ENCODE results near the gene SDR42E2. TPM values are rescaled to one million over a fixed set of nuclear protein-coding genes. Genes with fewer than 3 reads are reported as not detected.

Gene SDR42E2
- total and polyA plus RNA-seq, 2 of the 8 experiments (the other 6 are each of a cell fraction or from before 2014, with no cell fraction given): 0.08 TPM; not detected in 1

DNA sequence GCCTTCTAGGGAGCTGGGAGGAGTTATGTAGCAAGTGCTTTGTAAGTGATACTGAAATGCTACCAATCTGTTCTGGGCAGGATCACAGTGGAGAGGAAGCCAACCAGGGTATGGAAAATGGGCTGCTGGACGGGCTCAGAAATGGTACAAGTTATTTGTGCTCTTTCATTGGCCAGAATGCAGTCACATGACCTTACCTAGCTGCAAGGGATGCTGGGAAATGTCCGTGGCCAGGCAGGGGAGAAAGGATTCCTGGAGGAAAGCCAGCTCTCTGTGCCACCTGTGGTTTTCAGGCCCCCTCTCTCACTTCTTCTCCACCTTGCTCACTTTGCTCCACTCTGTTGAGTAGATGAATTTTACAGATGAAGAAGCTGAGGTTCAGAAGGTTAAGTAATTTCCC lies 48.5 kb downstream of the SDR42E2 start:
- H4K91ac ChIP-seq (replicated peaks; ENCODE audit: insufficient read length, low read length): no peak overlapping the region
- H4K8ac ChIP-seq (ENCODE audit: extremely low read depth, insufficient read depth, low read length): no peak overlapping the region
- peaks cover 0 to 7% (median 4%) of the 10 kb centered on the region in 4 experiments; a peak in 4 of 7 replicates for H3K4me1 ChIP-seq (replicated peaks in 1 of 4; ENCODE audit: control insufficient read depth in 3 of 4, insufficient read depth in 4 of 4, low read length in 3 of 4)
- H3K36me3 ChIP-seq (ENCODE audit: control insufficient read depth in 2 of 4, insufficient read depth in 4 of 4, low read length in 3 of 4): no peaks in the 10 kb centered on the region; a peak in 1 of 8 replicates
- no peak overlapping the region for H4K5ac ChIP-seq (ENCODE audit: insufficient read length, low read depth, low read length)
- peaks cover 3 to 48% of the 10 kb centered on the region in 2 experiments; a peak in 3 of 4 replicates for H3K79me2 ChIP-seq (ENCODE audit: control insufficient read depth in 1 of 2, insufficient read depth in 2 of 2, low read length in 2 of 2)
- H3K27me3 ChIP-seq (replicated peaks in 1 of 4; ENCODE audit: control insufficient read depth in 3 of 4, extremely low read depth in 1 of 4, insufficient read depth in 3 of 4, low read length in 3 of 4): no peaks in the 10 kb centered on the region
- no peak for TF ChIP-seq CBX5 (IDR thresholded peaks at IDR 0.05; ENCODE audit: low read depth, low read length)
- no peak for TF ChIP-seq RBBP5 (IDR thresholded peaks at IDR 0.05; ENCODE audit: borderline replicate concordance, low read depth, low read length)
- FAIRE-seq (no peak), DNase-seq (ENCODE audit: low read depth in 1 of 2, low spot score in 2 of 2) (no peak)
- peaks cover 5% of the 10 kb centered on the region; the same call in 1 of the 2 replicates for H3K79me1 ChIP-seq (ENCODE audit: low read depth, low read length)
- no peak overlapping the region for H2BK120ac ChIP-seq (replicated peaks; ENCODE audit: low read depth, low read length)
- no peak overlapping the region for H2BK20ac ChIP-seq (ENCODE audit: low read length)
- H3K4me2 ChIP-seq (ENCODE audit: insufficient read depth in 1 of 2, low read depth in 2 of 2, low read length in 2 of 2): no peak overlapping the region
- 96% methylated on average over 2 of the region's 2 CpGs; no CpG with 5 or more reads in 1 of the 2 experiments for WGBS, 2 experiments (ENCODE audit: extremely low coverage in 1 of 2, insufficient coverage in 1 of 2, insufficient read length in 1 of 2, insufficient replicate concordance in 2 of 2, low coverage in 1 of 2, low lambda C conversion rate in 2 of 2, missing lambda C conversion rate in 1 of 2)
- no peak overlapping the region for H2AFZ ChIP-seq (ENCODE audit: low read length)
- no peak overlapping the region for H2AK5ac ChIP-seq (ENCODE audit: low read depth, low read length)
- peaks cover 0 to 3% of the 10 kb centered on the region in 2 experiments for H4K20me1 ChIP-seq (replicated peaks in 1 of 2; ENCODE audit: control insufficient read depth in 1 of 2, insufficient read depth in 2 of 2, low read length in 2 of 2)
- no peak overlapping the region for H3K18ac ChIP-seq (ENCODE audit: extremely low read depth, low read length)
- no peak overlapping the region for H2BK15ac ChIP-seq (ENCODE audit: low read length)
- H3K9me3 ChIP-seq (ENCODE audit: insufficient read depth in 2 of 2, low read depth in 1 of 2, low read length in 1 of 2): peaks cover 0 to 6% of the 10 kb centered on the region in 2 experiments; a peak in 1 of 4 replicates
- H3K23me2 ChIP-seq (ENCODE audit: low read depth, low read length): peaks cover 6% of the 10 kb centered on the region
- H3K9ac ChIP-seq (replicated peaks in 1 of 4; ENCODE audit: extremely low read depth in 1 of 4, low read depth in 3 of 4, low read length in 3 of 4): no peak overlapping the region
- H3K27ac ChIP-seq (ENCODE audit: low read depth, low read length): no peak overlapping the region; the same call in 1 of the 2 replicates
- no peak overlapping the region for H3K23ac ChIP-seq (ENCODE audit: insufficient read length)
- H3K14ac ChIP-seq (ENCODE audit: insufficient read length): no peak overlapping the region
- no peak overlapping the region for H3K56ac ChIP-seq (replicated peaks; ENCODE audit: insufficient read length, low read depth, low read length)
- ChIA-PET POLR2A (ENCODE audit: partially characterized antibody) (interaction anchor here (1.1 to 4.2 kb wide), 5 partner anchors 8 to 87 kb away, joined by 3 to 14 read pairs (median 4); no protein-coding TSS in a partner anchor), CTCF (ENCODE audit: partially characterized antibody) (interaction anchor here (1.0 to 11.1 kb wide), 8 partner anchors 9 to 107 kb away, joined by 3 to 66 read pairs (median 6); no protein-coding TSS in a partner anchor)
- H3K4me3 ChIP-seq (ENCODE audit: extremely low read depth in 1 of 4, insufficient read depth in 2 of 4, low read depth in 3 of 4, low read length in 4 of 4): no peak overlapping the region
- no peak overlapping the region for H2BK5ac ChIP-seq (ENCODE audit: low read depth, low read length)
- no peak overlapping the region for H2BK12ac ChIP-seq (ENCODE audit: low read depth, low read length)
- H3K4ac ChIP-seq (replicated peaks; ENCODE audit: insufficient read length, low read depth, low read length): no peak overlapping the region
